Activated CD8-positive, alpha-beta T cell treated with anti-CD3 and anti-CD28 coated beads for 36 hours (primary cell): ENCODE results near the gene ZNF248. TPM values are rescaled to one million over a fixed set of nuclear protein-coding genes. Genes with fewer than 3 reads are reported as not detected.
A peak's percentile ranks its signal among the peaks of the same experiment; 100 is the strongest.
"Not testable (repeated sequence)": the region's sequence is repeated elsewhere in the genome, so short reads cannot be mapped to it uniquely, and the experiment has no call there.

Experiments used
- ATAC-seq: fragments of 200-7000 bp; cut with Tn5 transposase; one replicate; pipeline ENCODE4 v1.10.0; 2021; ENCODE audit warnings: mild to moderate bottlenecking, moderate library complexity
- CTCF ChIA-PET: fragments of 350-600 bp; sonication (Branson Sonifier 250); formaldehyde crosslinking; loops from one replicate; lab custom pipeline; 2021; ENCODE audit warnings: antibody characterized with exemption; lab: Charles Lee
- POLR2A ChIA-PET: fragments of 350-600 bp; sonication (Branson Sonifier 250); formaldehyde crosslinking; loops from one replicate; lab custom pipeline; 2021; ENCODE audit warnings: antibody characterized with exemption; lab: Charles Lee
- DNase-seq: peaks from one replicate; pipeline ENCODE4 v3.0.0-alpha.2; 2020
- H3K27ac Mint-ChIP-seq: one replicate; pipeline ENCODE4 v1.8.0; 2021; ENCODE audit warnings: mild to moderate bottlenecking, mixed read lengths
- H3K27me3 Mint-ChIP-seq: one replicate; pipeline ENCODE4 v1.8.0; 2021; ENCODE audit warnings: mixed read lengths
- H3K36me3 Mint-ChIP-seq: one replicate; pipeline ENCODE4 v1.8.0; 2021; ENCODE audit warnings: low read depth, mixed read lengths
- H3K4me1 Mint-ChIP-seq: one replicate; pipeline ENCODE4 v1.8.0; 2021; ENCODE audit warnings: low read depth, mixed read lengths
- H3K4me3 Mint-ChIP-seq: one replicate; pipeline ENCODE4 v1.8.0; 2021; ENCODE audit warnings: mild to moderate bottlenecking, moderate library complexity, mixed read lengths
- H3K9me3 Mint-ChIP-seq: one replicate; pipeline ENCODE4 v1.8.0; 2021; ENCODE audit warnings: mixed read lengths
- intact Hi-C: fragments of 100-400 bp; cut with micrococcal nuclease; formaldehyde crosslinking; loops from one replicate; pipeline ENCODE4 v1.10.0; 2022
- total RNA-seq, 2 experiments: library from RNA; stranded (reverse); gene quantifications; one replicate each; pipeline ENCODE4 v1.2.3, GENCODE V29; 2021
- TF ChIP-seq, protein P1 (sequence below): fragments of 200-600 bp; IDR thresholded peaks from one replicate; pipeline ENCODE4 v1.8.0; 2022; ENCODE audit warnings: antibody characterized with exemption, mild to moderate bottlenecking

Gene ZNF248
- total RNA-seq, 2 experiments from 2014 or later: 8.3 to 8.5 TPM

DNA sequence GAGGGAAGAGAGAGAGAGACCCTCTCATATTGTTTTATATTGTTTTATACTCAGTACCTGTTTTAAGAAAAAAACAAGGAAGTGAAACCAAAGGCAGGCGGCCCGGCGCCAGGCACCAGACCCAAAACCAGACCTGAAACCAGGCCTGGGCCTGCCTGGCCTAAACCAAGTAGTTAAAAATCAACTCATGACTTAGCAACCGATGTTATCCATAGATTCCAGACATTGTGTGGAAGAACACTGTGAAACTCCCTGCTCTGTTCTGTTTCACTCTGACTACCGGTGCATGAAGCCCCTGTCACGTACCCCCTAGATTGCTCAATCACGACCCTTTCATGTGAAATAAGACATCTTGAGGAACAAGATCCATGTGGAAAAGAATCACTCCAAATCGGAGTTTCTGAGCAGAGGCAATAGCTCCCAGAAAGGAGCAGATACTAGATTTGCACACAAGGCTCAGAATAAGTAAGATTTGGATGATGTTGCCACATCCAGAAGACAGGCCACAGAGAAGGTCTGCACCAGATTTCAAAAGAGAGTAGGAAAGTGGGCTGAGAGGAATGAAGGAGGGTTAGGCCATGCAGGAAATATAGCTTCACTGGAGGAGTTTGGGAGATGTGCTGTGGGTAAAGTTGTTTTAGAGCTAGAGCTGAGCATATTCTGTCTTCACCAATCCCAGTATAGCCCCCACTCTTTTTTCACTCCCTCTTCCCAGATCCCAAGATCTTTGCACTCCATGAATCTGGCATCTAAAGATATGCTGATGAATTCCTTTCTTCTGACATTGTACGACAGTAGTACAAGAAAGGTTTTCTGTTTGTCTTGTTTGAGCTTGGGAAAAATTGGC is 8.8 kb upstream of the ZNF248 start:
- no peak overlapping the region for H3K27ac Mint-ChIP-seq
- TF ChIP-seq, protein P1, sequence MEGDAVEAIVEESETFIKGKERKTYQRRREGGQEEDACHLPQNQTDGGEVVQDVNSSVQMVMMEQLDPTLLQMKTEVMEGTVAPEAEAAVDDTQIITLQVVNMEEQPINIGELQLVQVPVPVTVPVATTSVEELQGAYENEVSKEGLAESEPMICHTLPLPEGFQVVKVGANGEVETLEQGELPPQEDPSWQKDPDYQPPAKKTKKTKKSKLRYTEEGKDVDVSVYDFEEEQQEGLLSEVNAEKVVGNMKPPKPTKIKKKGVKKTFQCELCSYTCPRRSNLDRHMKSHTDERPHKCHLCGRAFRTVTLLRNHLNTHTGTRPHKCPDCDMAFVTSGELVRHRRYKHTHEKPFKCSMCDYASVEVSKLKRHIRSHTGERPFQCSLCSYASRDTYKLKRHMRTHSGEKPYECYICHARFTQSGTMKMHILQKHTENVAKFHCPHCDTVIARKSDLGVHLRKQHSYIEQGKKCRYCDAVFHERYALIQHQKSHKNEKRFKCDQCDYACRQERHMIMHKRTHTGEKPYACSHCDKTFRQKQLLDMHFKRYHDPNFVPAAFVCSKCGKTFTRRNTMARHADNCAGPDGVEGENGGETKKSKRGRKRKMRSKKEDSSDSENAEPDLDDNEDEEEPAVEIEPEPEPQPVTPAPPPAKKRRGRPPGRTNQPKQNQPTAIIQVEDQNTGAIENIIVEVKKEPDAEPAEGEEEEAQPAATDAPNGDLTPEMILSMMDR: no peak
- intact Hi-C loops: no loop called here
- CTCF ChIA-PET: no interaction called here
- no peak overlapping the region for H3K4me3 Mint-ChIP-seq
- no peak for DNase-seq
- no peaks in the 10 kb centered on the region for H3K4me1 Mint-ChIP-seq
- no peak for ATAC-seq
- no peaks in the 10 kb centered on the region for H3K27me3 Mint-ChIP-seq
- POLR2A ChIA-PET: interaction anchor here (1.1 kb wide), 1 partner anchor 24 kb away, joined by 3 read pairs; no protein-coding TSS in a partner anchor
- H3K9me3 Mint-ChIP-seq: no peaks in the 10 kb centered on the region
- H3K36me3 Mint-ChIP-seq: peaks cover 2% of the 10 kb centered on the region

DNA sequence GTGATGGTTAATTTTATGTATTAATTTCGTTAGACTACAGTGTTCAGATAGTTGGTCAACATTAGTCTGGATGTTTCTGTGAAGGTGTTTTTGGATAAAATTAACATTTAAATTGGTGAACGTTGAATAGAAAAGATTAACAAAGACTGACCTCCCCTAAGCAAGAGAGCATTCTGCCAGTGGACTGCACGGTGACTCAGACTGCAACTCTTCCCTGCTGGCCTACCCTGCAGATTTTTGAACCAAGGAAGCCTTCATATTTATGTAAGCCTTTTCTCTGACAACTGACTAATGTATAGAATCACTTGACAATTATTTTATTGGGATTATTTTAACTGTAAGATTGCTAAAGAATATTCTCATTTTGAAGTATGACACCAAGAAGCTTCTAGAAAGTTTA is 7.9 kb upstream of the ZNF248 start:
- intact Hi-C loops: no loop called here
- no peak overlapping the region for H3K4me3 Mint-ChIP-seq
- H3K27me3 Mint-ChIP-seq: no peaks in the 10 kb centered on the region
- ChIA-PET POLR2A (no interaction called here), CTCF (no interaction called here)
- H3K4me1 Mint-ChIP-seq: no peaks in the 10 kb centered on the region
- DNase-seq (no peak), ATAC-seq (no peak)
- H3K27ac Mint-ChIP-seq: no peak overlapping the region
- H3K36me3 Mint-ChIP-seq: peaks cover 2% of the 10 kb centered on the region
- no peaks in the 10 kb centered on the region for H3K9me3 Mint-ChIP-seq
- TF ChIP-seq, protein P1: no peak

DNA sequence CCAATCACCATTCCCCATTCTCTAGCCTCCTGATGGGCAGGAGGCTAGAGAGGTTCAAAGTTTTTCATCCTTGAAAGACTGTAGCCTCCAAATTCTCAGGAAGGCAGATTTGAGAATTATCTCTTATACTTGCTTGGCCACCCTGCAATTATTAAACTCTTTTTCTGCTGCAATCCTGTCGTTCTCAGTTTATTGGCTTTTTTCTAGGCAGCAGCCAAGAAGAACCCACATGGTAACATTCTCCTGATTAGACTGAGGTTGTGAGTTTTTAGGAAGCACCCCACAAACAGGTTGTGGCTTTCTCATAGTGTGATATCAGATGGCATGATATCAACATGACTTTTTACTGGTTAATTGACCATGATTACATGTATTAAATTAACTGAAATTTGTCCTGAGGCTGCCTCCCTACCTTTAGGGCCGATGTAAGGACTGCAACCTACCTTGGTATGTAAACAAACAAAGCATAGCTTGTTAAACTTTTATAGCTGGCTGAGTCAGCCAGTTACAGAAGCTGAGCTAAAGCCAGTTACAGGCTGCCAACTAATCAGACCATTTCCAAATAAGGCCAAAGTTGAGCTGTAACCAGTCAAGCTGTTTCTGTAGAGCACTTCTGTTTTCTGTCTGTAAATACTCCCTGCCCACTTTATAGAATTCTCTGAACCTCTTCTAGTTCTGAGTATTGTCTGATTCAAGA is 3.2 kb upstream of the ZNF248 start:
- CTCF ChIA-PET: no interaction called here
- POLR2A ChIA-PET: no interaction called here
- H3K4me1 Mint-ChIP-seq: peaks cover 6% of the 10 kb centered on the region
- DNase-seq: no peak
- TF ChIP-seq, protein P1: no peak
- no peaks in the 10 kb centered on the region for H3K27me3 Mint-ChIP-seq
- no peak overlapping the region for H3K27ac Mint-ChIP-seq
- ATAC-seq: no peak
- no peak overlapping the region for H3K4me3 Mint-ChIP-seq
- no peaks in the 10 kb centered on the region for H3K36me3 Mint-ChIP-seq
- no peaks in the 10 kb centered on the region for H3K9me3 Mint-ChIP-seq
- intact Hi-C loops: no loop called here

DNA sequence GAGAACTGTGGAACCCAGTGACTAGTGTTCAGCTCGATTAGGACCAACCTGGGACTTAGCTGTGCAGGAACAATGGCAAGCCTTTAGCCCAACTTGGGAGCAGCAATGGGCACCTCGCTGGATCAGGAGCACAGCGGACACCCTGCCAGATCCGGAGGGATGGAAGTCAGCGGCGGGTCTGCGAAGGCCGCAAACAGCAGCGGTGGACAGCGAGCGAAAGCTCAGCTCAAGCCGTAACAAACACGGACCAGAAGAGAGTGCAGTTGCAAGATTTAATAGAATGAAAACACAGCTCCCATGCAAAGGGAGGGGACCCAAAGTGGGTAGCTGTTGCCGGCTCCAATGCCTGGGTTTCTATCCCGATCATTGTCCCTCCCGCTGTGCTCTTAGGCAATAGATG is 1.9 kb upstream of the ZNF248 start:
- H3K27ac Mint-ChIP-seq, ATAC-seq, H3K9me3 Mint-ChIP-seq, CTCF ChIA-PET, DNase-seq, POLR2A ChIA-PET, H3K4me3 Mint-ChIP-seq, H3K36me3 Mint-ChIP-seq, H3K27me3 Mint-ChIP-seq, intact Hi-C loops: not testable (repeated sequence)
- peaks cover 18% of the 10 kb centered on the region for H3K4me1 Mint-ChIP-seq

DNA sequence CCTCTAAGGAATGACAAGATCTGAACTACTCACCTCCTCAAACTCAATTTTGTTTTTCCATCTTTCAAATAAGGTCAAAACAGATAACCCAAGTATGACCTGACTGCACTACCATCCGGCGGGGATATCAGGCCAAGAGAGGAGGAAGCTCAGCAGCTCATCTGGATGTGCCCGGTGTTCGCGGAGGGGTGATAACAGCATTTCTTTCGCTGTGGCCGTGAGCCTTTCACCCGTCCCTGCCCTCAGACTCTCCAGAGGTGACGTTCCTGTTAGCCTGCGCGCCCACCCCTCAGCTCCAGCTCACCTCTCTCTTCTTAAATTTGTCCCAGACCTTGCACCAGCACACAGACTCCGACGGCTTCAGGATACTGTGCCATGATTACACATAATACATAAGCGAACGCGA is 526 bp downstream of the ZNF248 start:
- CTCF ChIA-PET: no interaction called here
- H3K4me3 Mint-ChIP-seq: peak overlapping the region; percentile 95
- no peaks in the 10 kb centered on the region for H3K9me3 Mint-ChIP-seq
- DNase-seq: peak; percentile 44
- peaks cover 23% of the 10 kb centered on the region for H3K4me1 Mint-ChIP-seq
- POLR2A ChIA-PET: no interaction called here
- peak; percentile 10 for ATAC-seq
- TF ChIP-seq, protein P1: no peak
- intact Hi-C loops: no loop called here
- H3K27ac Mint-ChIP-seq: peak overlapping the region; percentile 93
- H3K36me3 Mint-ChIP-seq: peaks cover 13% of the 10 kb centered on the region
- no peaks in the 10 kb centered on the region for H3K27me3 Mint-ChIP-seq
